Anterior cingulate cortex (tissue), 58 donors: ENCODE results near the gene TBC1D5.
"Not testable (repeated sequence)": the region's sequence is repeated elsewhere in the genome, so short reads cannot be mapped to it uniquely, and the experiment has no call there.

Source experiments
- DNase-seq, 58 donors: peaks; one replicate each; lab custom pipeline; 2025; lab: John Stamatoyannopoulos, UW

The TBC1D5 gene

DNA sequence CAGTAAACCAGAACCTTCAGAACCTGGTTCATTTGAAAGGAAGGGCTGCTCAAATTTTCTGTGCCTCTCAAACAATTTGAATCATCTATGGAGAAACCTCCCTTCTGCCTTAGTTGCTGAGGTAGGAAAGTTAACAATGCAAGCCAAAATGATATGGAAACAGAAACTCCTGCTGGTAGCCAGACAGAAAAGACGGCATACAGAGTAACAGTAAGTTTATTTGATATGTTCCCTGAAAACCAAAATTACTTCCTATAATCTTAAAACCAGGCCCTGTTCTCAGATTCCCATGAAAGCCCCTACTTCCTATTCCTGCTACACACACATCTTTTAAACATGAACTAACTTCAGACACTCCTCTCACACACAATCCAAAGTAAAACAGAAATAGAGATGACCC is 86.2 kb downstream of the TBC1D5 start:
- DNase-seq, result no peak

DNA sequence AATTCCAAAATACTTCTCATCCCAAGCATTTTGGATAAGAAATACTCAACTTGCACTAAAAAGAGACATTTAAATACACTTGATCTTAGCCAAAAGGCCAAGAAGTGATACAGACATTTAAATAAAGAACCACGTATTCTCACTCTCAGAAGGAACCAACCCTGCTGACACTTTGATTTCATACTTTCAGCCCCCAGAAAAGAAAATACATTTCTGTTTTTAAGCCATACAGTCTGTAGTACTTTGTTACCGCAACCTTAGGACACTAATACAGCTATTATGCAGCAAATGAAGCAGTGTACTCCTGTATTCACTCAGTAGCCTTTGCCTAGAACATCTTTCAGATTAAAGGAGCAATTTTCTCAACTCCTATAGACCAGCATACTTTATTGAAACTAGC is 86.7 kb downstream of the TBC1D5 start:
- no peak for DNase-seq

DNA sequence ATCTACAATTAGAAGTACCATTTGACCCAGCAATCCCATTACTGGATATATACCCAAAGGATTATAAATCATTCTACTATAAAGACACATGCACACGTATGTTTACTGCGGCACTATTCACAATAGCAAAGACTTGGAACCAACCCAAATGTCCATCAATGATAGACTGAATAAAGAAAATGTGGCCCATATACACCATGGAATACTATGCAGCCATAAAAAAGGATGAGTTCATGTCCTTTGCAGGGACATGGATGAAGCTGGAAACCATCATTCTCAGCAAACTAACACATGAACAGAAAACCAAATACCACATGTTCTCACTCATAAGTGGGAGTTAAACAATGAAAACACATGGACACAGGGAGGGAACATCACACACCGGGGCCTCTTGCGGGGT is 92.7 kb downstream of the TBC1D5 start:
- DNase-seq, result not testable (repeated sequence)

DNA sequence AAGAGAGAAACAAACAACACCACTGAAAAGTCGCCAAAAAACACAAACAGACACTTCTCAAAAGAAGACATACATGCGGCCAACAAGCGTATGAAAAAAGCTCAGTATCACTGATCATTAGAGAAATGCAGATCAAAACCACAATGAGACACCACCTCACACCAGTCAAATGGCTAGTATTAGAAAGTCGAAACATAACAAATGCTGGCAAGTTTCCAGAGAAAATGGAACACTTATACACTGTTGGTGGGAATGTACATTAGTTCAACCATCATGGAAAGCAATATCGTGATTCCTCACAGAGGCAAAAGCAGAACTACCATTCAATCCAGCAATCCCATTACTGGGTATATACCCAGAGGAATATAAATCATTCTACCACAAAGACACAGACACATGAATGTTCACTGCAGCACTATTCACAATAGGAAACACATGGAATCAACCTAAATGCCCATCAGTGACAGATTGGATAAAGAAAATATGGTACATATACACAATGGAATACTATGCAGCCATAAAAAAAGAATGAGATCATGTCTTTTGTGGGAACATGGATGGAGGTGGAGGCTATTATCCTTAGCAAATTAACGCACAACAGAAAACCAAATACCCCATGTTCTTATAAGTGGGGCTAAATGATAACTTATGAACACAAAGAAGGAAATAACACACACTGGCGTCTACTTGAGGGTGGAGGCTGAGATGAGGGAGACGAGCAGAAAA is 93.6 kb downstream of the TBC1D5 start:
- DNase-seq, result not testable (repeated sequence)

DNA sequence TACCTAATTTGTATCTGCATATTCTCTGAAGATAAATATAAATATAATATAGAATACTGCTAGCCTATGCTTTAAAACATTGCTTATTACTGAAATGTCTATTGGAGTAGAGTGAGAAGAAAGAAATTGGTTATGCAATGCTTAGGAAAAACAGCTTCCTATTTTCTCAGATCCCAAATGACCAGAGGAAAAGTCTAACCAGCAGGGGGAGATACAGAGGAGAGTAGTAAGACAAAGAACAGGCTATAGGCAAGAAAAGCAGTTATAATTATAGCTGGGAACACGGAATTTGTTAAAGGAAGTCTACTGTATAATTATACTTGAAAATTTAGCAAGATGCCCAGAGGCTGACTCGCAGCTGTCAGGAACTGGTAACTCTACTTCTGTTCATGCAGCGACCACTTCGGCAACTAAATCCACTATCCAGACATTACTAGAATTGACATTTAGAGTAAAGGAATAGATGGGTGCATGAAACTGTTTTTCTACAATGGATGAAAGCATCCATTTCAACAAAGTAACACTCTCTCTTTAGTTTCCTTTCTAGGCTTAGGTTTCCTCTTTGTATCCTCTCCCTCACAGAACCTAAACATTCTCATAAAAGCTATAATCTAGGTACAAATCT is 97.2 kb downstream of the TBC1D5 start:
- peak in 10 of 58 donors; percentile 1 to 64 (median 8) for DNase-seq

DNA sequence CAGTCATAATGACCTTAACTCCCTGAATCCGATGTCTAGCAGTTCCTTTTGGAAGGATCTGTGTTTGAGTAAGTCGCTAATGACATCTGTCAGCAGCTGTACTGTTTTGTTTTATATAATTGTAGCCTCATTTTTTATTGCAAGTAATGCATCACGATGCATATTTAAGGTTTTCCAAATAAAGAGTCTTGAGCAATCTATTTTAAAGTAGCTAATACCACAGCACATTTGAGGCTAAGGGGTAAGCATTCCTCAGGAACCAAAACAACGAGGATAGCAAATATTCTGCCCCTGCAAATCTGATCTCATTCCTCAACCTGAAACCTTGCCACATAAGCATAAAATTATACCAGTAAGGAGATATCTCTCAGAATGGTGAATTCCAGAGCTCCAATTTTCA is 98.7 kb downstream of the TBC1D5 start:
- no peak for DNase-seq

DNA sequence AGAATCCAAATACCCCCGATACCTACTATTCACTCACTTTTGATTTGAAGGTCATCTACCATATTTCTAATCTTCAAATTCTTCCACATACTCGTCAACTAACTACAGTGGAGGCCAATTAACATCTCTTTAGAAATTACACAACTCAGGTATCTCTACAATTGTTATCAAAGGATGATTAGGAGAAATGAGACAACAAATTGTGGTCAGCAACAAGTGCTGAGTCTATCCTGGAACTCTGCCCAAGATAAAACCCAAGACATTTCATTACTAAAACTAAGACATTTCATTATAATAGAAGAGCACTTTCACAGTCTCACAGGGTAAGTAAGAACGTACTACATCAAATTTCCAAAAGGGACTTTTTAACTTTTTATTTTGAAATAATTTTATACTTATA is 100.0 kb downstream of the TBC1D5 start:
- DNase-seq, result no peak

DNA sequence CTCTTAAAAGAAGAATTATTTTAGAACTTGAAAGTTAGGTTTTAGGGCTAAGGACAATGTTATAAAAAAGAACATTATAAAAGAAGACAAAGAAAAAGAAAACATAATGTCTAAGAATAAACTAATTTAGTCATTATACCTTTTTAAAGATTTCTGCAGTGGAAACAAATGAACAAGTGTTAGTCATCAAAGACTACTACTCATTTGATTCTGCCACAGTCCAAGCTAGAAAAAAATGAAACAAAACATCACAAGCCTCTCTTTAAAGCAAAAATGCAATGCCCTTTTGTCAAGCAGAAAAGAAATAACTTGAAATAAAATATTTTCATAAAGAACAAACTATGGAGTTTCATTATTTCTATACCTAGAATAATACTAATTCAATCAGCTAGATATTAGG is 102.0 kb downstream of the TBC1D5 start:
- DNase-seq, result no peak

DNA sequence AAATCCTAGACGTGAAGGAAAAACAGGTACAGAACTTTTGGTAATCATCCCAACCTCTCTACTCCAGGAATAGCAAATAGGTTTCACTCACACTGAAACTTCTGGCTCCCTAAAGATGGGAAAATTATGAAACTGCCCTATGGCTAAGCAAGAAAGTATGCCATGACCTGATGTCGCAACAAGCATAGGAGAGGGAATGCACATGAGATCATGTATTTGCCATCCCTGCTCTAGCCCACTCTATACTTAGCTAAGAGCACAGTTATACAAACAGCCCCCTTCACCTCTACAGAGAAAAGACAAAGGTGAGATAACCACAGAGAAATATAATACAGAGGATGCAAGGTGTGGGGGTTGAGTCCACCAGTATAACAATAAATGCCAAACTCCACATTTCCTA is 102.7 kb downstream of the TBC1D5 start:
- DNase-seq, result no peak

DNA sequence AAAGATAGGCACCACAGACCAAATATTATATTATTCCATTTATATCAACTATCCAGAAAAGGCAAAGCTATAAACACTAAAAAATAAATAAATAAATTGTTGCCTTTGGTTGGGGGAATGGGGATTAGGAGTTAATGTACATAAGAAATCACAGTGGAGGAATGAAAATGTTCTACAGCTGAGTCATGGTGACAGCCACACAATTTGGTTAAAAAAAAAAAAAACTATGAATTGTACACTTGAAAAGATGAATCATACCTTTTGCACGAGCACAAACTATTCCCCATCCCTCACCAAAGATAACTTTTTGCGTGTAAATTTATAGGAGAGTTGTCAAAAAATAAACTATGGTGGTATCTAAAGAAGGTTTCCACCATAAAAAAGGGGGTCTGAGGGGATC is 103.2 kb downstream of the TBC1D5 start:
- DNase-seq, result no peak

DNA sequence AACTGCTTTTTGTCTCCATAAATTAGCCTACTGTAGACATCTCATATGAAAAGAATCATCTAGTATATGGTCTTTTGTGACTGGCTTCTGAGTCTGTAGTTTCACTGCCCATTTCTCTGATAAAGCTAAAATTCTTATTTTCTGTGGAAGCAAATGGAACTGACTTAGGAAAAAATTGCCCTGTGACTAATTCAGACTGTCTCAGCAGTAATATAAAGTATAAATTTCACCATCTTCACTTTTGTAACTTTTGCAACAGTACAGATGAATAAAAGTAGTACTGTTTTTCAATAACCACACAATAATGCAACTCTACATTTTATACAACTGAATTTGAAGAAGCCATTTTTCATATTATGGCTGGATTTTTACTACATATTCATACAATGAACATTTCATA is 104.1 kb downstream of the TBC1D5 start:
- no peak for DNase-seq

DNA sequence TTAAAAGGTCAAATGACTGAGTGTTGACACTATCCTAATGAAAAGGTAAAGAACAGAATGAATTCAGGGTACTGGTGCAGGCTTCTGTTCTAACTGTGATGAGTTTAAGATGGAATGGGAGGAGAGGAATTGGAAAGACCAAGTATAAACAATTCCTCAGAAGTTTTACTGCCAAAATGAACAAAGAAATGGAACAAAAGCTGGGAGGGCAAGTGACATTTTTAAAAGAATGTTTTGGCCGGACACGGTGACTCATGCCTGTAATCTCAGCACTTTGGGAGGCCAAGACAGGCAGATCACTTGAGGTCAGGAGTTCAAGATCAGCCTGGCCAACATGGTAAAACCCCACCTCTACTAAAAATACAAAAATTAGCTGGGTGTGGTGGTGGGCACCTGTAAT is 106.8 kb downstream of the TBC1D5 start:
- not testable (repeated sequence) for DNase-seq

DNA sequence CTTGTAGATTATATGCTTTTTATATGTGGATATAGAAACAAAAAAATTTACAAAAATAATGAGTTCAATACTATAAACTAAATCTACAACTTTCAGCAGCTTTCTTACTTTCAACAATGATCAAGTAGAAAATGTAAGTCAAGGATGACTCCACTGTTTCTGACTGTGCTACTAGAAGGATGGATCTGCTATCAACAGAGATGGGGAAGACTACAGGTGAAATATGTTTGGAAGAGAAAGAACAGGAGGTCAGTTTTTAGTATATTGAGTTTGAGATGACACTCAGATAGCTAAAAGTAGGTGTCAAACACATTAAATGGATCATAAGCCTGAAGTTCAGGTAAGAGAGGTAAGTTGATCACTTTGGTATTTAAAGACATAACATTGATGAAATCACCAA is 107.5 kb downstream of the TBC1D5 start:
- DNase-seq, result no peak

DNA sequence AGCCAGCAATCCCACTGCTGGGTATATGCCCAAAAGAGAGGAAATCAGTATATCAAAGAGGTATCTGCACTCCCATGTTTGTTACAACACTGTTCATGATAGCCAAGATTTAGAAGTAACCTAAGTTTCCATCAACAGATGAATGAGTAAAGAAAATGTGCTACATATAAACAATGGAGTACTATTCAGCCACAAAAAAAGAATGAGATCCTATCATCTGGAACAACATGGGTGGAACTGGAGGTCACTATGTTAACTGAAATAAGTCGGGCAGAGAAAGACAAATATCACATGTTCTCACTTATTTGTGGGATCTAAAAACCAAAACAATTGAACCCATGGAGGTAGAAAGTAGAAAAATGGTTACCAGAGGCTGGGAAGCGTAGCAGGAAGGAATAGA is 108.2 kb downstream of the TBC1D5 start:
- no peak for DNase-seq

DNA sequence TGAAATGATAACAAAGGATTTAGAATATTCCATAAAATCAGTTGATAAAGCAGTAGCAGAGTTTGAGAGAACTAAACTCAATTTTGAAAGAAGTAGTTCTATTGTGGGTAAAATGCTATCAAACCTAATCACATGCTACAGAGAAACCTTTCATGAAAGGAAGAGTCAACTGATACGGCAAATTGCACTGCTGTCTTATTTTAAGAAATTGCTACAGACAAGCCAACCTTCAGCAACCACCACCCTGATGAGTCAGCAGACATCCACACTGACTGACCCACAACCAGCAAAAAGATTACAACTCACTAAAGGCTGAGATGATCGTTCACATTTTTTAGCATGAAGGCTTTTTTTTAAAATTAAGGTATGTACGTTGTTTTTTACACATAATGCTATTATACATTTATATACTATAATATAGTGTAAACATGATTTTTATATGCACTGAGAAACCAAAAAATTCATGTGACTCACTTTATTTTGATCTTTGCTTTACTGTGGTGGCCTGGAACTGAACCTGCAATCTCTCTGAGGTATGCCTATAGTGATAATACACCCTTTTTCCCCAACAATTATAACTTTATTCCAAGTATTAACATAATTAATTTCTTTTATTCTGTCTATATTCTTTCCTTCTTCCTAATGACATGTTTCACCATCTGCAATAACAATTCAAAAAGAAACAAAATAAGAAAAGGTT is 109.9 kb downstream of the TBC1D5 start:
- DNase-seq, result no peak

DNA sequence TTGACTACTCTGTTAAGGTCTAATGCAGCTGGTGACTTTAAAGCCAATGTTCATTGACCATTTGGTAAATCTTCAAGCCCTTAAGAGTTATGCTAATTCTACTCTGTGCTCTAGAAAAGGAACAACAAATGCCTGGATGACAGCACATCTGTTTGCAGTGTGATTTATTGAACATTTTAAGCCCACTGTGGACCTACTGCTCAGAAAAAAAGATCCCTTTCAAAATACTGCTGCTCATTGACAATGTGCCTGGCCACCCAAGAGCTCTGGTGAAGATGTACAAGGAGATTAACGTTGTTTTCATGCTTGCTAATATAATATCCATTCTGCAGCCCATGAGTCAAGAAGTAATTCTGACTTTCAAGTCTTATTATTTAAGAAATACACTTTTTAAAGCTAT is 110.8 kb downstream of the TBC1D5 start:
- no peak for DNase-seq

DNA sequence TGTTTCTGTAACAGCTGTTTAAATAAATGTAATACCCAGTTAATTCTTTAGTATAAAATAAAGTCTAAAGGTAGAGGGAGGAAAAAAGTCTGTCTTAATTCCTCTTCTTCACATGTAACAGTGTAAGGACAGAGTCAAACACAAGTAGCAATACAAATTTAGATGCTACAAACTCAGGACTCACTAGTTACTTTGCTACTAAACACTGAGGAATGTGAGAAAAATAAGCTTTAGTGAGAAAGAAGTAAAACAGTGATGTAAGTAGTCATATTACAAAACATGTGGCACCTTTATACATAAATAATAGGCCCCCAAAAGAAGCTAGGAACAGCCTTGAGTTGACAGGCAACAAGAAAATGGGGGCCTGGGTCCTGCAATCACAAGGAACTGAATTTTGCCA is 113.0 kb downstream of the TBC1D5 start:
- no peak for DNase-seq

DNA sequence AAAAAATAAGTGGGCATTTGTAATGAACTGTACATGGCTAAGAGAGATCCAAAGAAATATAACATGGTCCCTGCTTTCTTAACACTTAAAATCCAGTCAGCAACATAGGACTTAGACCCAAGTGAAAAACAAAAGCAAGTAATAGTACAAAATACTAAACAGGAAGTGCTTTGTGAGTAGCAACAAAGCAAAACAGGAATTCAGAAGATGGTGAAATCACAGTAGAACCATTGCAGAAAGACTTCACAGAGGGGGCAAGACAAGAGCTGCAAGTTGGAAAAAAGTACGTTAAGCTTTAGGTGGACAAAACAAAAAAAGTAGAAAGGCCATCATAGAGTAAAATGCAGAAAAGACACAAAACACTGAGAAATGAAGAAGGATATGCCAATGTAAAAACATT is 116.0 kb downstream of the TBC1D5 start:
- DNase-seq, result no peak

DNA sequence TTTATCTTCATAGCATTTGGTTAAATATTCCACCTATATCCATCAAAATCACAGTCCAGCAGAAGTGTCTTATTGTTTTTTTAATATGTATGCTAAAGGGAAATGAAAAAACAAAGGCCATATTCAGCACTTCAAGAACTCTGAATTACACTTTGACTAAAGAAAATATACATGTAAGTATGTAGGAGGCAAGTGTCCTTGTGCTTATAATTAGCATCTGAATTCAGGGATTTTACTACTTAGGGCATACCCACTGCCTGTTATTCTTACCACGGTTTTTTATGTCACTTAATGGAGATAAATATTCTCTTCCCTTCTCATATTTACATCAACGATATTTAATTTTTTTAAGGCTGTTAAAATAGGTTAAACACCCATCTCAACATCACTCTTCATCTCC is 117.3 kb downstream of the TBC1D5 start:
- no peak for DNase-seq

DNA sequence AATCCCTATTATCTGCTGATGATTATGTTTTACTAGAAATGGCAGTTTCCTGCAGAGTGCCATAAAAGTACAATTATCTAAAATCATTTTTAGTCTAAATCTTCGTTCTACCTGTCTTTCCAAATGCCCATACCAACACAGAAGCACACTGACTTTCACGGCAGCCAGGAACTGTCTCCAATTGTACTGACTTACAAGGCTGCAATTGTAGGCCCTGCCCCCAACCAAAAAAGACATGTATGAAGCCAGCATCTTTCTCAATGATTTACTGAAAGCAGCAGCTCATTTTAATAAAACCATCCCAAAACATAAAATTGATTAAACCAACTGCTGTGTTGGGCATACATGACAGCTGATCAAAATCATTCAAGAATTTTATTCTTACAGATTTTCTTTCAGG is 119.0 kb downstream of the TBC1D5 start:
- DNase-seq, result peak in 25 of 58 donors; percentile 1 to 64 (median 21)

DNA sequence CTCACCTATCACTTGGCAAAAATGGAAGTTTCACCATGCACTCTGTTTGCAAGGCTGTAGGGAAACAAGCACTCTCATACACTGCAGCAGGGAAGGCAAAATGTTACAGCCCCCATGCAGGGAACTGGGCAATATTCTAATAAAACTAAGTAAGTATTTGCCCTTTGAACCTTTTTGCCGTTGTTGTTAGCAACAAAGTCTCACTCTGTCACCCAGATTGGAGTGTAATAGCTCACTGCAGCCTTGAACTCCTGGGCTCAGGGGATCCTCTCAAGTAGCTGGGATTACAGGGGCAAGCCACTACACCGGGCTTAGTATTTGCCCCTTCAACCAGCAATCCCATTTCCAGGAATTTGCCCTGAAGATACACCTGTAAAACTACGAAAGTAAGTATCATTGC is 122.5 kb downstream of the TBC1D5 start:
- DNase-seq, result no peak

DNA sequence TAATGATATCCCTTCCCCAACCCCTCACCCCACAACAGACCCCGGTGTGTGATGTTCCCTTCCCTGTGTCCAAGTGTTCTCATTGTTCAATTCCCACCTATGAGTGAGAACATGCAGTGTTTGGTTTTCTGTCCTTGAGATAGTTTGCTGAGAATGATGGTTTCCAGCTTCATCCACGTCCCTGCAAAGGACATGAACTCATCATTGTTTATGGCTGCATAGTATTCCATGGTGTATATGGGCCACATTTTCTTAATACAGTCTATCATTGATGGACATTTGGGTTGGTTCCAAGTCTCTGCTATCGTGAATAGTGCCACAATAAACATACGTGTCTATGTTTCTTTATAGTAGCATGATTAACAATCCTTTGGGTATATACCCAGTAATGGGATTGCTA is 129.4 kb downstream of the TBC1D5 start:
- DNase-seq, result not testable (repeated sequence)
